T-cell (primary cell): Measurements from ENCODE around the gene SYT7. TPM values are rescaled to one million over a fixed set of nuclear protein-coding genes. Genes with fewer than 3 reads are reported as not detected.

Source experiments
- ATAC-seq, 4 experiments: fragments of 200-7000 bp in 3 of 4; fragments of 150-1000 bp in 1 of 4; cut with Tn5 transposase; replicated peaks in 1 of 4; 1 replicate in 3 of 4; 2 replicates in 1 of 4; pipeline ENCODE4 v1.10.0; 2021; ENCODE audit warnings: moderate library complexity in 3 of 4, mild to moderate bottlenecking in 2 of 4, moderate number of reproducible peaks in 1 of 4
- CTCF ChIA-PET, 2 donors: fragments of 300-600 bp; sonication (Branson Sonifier 250); formaldehyde crosslinking; loops; one replicate each; lab custom pipeline; 2022; ENCODE audit warnings: antibody characterized with exemption in 2 of 2; lab: Charles Lee
- POLR2A ChIA-PET, 2 donors: fragments of 300-600 bp; sonication (Branson Sonifier 250); formaldehyde crosslinking; loops; one replicate each; lab custom pipeline; 2022; ENCODE audit warnings: antibody characterized with exemption in 2 of 2; lab: Charles Lee
- DNase-seq, 35 experiments: peaks; one replicate each; pipeline versions ENCODE4 v3.0.0 to v3.0.0-alpha.2; 2013 to 2023
- H3K27ac ChIP-seq: one replicate; pipeline ENCODE4 v1.5.1; 2013; ENCODE audit warnings: low read length
- H3K27me3 ChIP-seq, 2 experiments: replicated peaks in 1 of 2; 1 replicate in 1 of 2; 2 replicates in 1 of 2; pipeline versions ENCODE4 v1.6.1 to v1.7.0; 2013; ENCODE audit warnings: low read length in 1 of 2, mixed read lengths in 1 of 2; ENCODE audit not compliant: control insufficient read depth in 2 of 2, insufficient read depth in 2 of 2; ENCODE audit errors: extremely low read depth in 1 of 2
- H3K36me3 ChIP-seq, 2 donors: 1 replicate in 1 of 2; 2 replicates in 1 of 2; pipeline versions ENCODE4 v1.6.1 to v1.7.0; 2013; ENCODE audit warnings: low read length in 1 of 2; ENCODE audit not compliant: control insufficient read depth in 2 of 2, insufficient read depth in 1 of 2; ENCODE audit errors: extremely low read depth in 1 of 2
- H3K4me1 ChIP-seq, 2 experiments: 1 replicate in 1 of 2; 2 replicates in 1 of 2; pipeline versions ENCODE4 v1.6.1 to v1.7.0; 2013; ENCODE audit warnings: low read length in 2 of 2, mixed read lengths in 1 of 2; ENCODE audit not compliant: insufficient read depth in 2 of 2, control insufficient read depth in 1 of 2; ENCODE audit errors: extremely low read depth in 1 of 2
- H3K4me3 ChIP-seq, 2 donors: 1 replicate in 1 of 2; 2 replicates in 1 of 2; pipeline versions ENCODE4 v1.5.1 to v1.7.0; 2013; ENCODE audit warnings: mild to moderate bottlenecking in 2 of 2, low read length in 1 of 2, moderate library complexity in 1 of 2; ENCODE audit not compliant: control insufficient read depth in 1 of 2; ENCODE audit errors: extremely low read depth in 1 of 2
- H3K9me3 ChIP-seq: 2 replicates; pipeline ENCODE4 v1.7.0; 2013
- H3K27ac Mint-ChIP-seq, 2 donors: one replicate each; pipeline ENCODE4 v1.8.0; 2020 to 2021; ENCODE audit warnings: mild to moderate bottlenecking in 2 of 2, mixed read lengths in 2 of 2
- H3K27me3 Mint-ChIP-seq, 2 donors: one replicate each; pipeline ENCODE4 v1.8.0; 2021 to 2022; ENCODE audit warnings: mixed read lengths in 2 of 2
- H3K36me3 Mint-ChIP-seq: one replicate; pipeline ENCODE4 v1.8.0; 2021; ENCODE audit warnings: mixed read lengths
- H3K4me1 Mint-ChIP-seq, 3 donors: one replicate each; pipeline ENCODE4 v1.8.0; 2020 to 2022; ENCODE audit warnings: mixed read lengths in 3 of 3, mild to moderate bottlenecking in 1 of 3
- H3K4me3 Mint-ChIP-seq, 3 donors: one replicate each; pipeline ENCODE4 v1.8.0; 2020 to 2022; ENCODE audit warnings: mild to moderate bottlenecking in 3 of 3, mixed read lengths in 3 of 3, moderate library complexity in 3 of 3
- H3K9me3 Mint-ChIP-seq, 3 donors: one replicate each; pipeline ENCODE4 v1.8.0; 2020 to 2022; ENCODE audit warnings: mixed read lengths in 3 of 3
- WGBS: methylation state at CpG from one replicate; pipeline ENCODE4 v1.1.5; 2013; ENCODE audit warnings: missing lambda C conversion rate; ENCODE audit not compliant: insufficient coverage; 5-methylcytosine and 5-hydroxymethylcytosine counted together
- total RNA-seq, 35 experiments: library from RNA in 6 of 35; stranded (reverse) in 6 of 35; fragments of 120-200 nt in 1 of 35; gene quantifications; one replicate each; pipeline versions ENCODE4 v1.2.1 to v1.2.4 and lab custom pipeline; 2013 to 2026

Gene SYT7
- total RNA-seq, 5 donors from 2014 or later (not counting 1 experiment from before 2014, with no cell fraction given) = 0.19 to 0.26 (median 0.20) TPM; not detected in 2

- POLR2A ChIA-PET = no interaction called here
- Mint-ChIP-seq H3K4me3 (no peak overlapping the region), H3K36me3 (no peaks in the 10 kb centered on the region), H3K9me3 (no peaks in the 10 kb centered on the region), H3K27ac (no peak overlapping the region), H3K4me1 (peaks cover 0 to 4% (median 2%) of the 10 kb centered on the region in 3 donors), H3K27me3 (peaks cover 59 to 79% of the 10 kb centered on the region in 2 donors)
- no peak overlapping the region for H3K4me3 ChIP-seq
- H3K27ac ChIP-seq = no peak overlapping the region
- H3K27me3 ChIP-seq = peaks cover 3 to 74% of the 10 kb centered on the region in 2 experiments
- CTCF ChIA-PET = no interaction called here
- H3K9me3 ChIP-seq = no peaks in the 10 kb centered on the region
- H3K4me1 ChIP-seq = no peaks in the 10 kb centered on the region
- DNase-seq (no peak), ATAC-seq (no peak)
- no peaks in the 10 kb centered on the region for H3K36me3 ChIP-seq
- 33% methylated on average over 6 of the region's 6 CpGs for WGBS
Observed at GRCh38 chr11:61560751-61561150, 20.1 kb downstream of the SYT7 start.

- Histone ChIP-seq H3K27me3 (peaks cover 7 to 92% of the 10 kb centered on the region in 2 experiments), H3K36me3 (no peaks in the 10 kb centered on the region), H3K4me1 (peaks cover 0 to 3% of the 10 kb centered on the region in 2 experiments), H3K4me3 (no peak overlapping the region), H3K27ac (no peak overlapping the region), H3K9me3 (no peaks in the 10 kb centered on the region)
- no peak for ATAC-seq
- H3K27ac Mint-ChIP-seq = peak overlapping the region in 1 of 2 donors; percentile 66
- ChIA-PET CTCF (no interaction called here), POLR2A (no interaction called here)
- H3K27me3 Mint-ChIP-seq = peaks cover 55 to 71% of the 10 kb centered on the region in 2 donors
- peaks cover 0 to 17% (median 12%) of the 10 kb centered on the region in 3 donors for H3K4me1 Mint-ChIP-seq
- peak overlapping the region in 1 of 3 donors; percentile 5 for H3K4me3 Mint-ChIP-seq
- 81% methylated on average over 3 of the region's 3 CpGs for WGBS
- H3K36me3 Mint-ChIP-seq = no peaks in the 10 kb centered on the region
- no peaks in the 10 kb centered on the region for H3K9me3 Mint-ChIP-seq
- DNase-seq = no peak
Observed at GRCh38 chr11:61556621-61557020, 24.3 kb downstream of the SYT7 start.

GRCh38 chr11:61555978-61556377 lies 24.9 kb downstream of the SYT7 start:
- Histone ChIP-seq H3K9me3 (no peaks in the 10 kb centered on the region), H3K27me3 (peaks cover 7 to 95% of the 10 kb centered on the region in 2 experiments), H3K4me1 (peaks cover 0 to 3% of the 10 kb centered on the region in 2 experiments), H3K4me3 (no peak overlapping the region), H3K27ac (no peak overlapping the region), H3K36me3 (no peaks in the 10 kb centered on the region)
- WGBS = 53% methylated on average over 9 of the region's 10 CpGs
- H3K4me3 Mint-ChIP-seq = peak overlapping the region in 1 of 3 donors; percentile 5
- H3K36me3 Mint-ChIP-seq = no peaks in the 10 kb centered on the region
- ATAC-seq (no peak), DNase-seq (no peak)
- peaks cover 0 to 17% (median 12%) of the 10 kb centered on the region in 3 donors for H3K4me1 Mint-ChIP-seq
- CTCF ChIA-PET = no interaction called here
- no peak overlapping the region for H3K27ac Mint-ChIP-seq
- H3K9me3 Mint-ChIP-seq = no peaks in the 10 kb centered on the region
- peaks cover 54 to 73% of the 10 kb centered on the region in 2 donors for H3K27me3 Mint-ChIP-seq
- POLR2A ChIA-PET = no interaction called here

GRCh38 chr11:61555051-61555969 lies 25.6 kb downstream of the SYT7 start:
- H3K4me1 ChIP-seq = peaks cover 0 to 3% of the 10 kb centered on the region in 2 experiments
- ATAC-seq (peak in 2 of 4 experiments; percentile 26 to 30), DNase-seq (no peak)
- no peaks in the 10 kb centered on the region for H3K36me3 ChIP-seq
- no peak overlapping the region for H3K4me3 ChIP-seq
- no peaks in the 10 kb centered on the region for H3K9me3 Mint-ChIP-seq
- CTCF ChIA-PET = no interaction called here
- H3K27ac Mint-ChIP-seq = no peak overlapping the region
- no peak overlapping the region for H3K27ac ChIP-seq
- no peaks in the 10 kb centered on the region for H3K36me3 Mint-ChIP-seq
- WGBS = 7% methylated on average over 40 of the region's 57 CpGs
- H3K9me3 ChIP-seq = no peaks in the 10 kb centered on the region
- peaks cover 7 to 95% of the 10 kb centered on the region in 2 experiments for H3K27me3 ChIP-seq
- peaks cover 57 to 68% of the 10 kb centered on the region in 2 donors for H3K27me3 Mint-ChIP-seq
- peaks cover 0 to 17% (median 12%) of the 10 kb centered on the region in 3 donors for H3K4me1 Mint-ChIP-seq
- POLR2A ChIA-PET = no interaction called here
- no peak overlapping the region for H3K4me3 Mint-ChIP-seq

- H3K27ac ChIP-seq = no peak overlapping the region
- H3K9me3 Mint-ChIP-seq = no peaks in the 10 kb centered on the region
- POLR2A ChIA-PET = no interaction called here
- H3K4me3 ChIP-seq = no peak overlapping the region
- no peaks in the 10 kb centered on the region for H3K36me3 Mint-ChIP-seq
- H3K27ac Mint-ChIP-seq = no peak overlapping the region
- CTCF ChIA-PET = no interaction called here
- peaks cover 0 to 3% of the 10 kb centered on the region in 2 experiments for H3K4me1 ChIP-seq
- H3K27me3 ChIP-seq = peaks cover 7 to 93% of the 10 kb centered on the region in 2 experiments
- no peaks in the 10 kb centered on the region for H3K36me3 ChIP-seq
- 38% methylated on average over 9 of the region's 13 CpGs for WGBS
- H3K27me3 Mint-ChIP-seq = peaks cover 59 to 64% of the 10 kb centered on the region in 2 donors
- no peak for ATAC-seq
- H3K4me1 Mint-ChIP-seq = peaks cover 0 to 17% (median 12%) of the 10 kb centered on the region in 3 donors
- H3K9me3 ChIP-seq = no peaks in the 10 kb centered on the region
- DNase-seq = no peak
- no peak overlapping the region for H3K4me3 Mint-ChIP-seq
Observed at GRCh38 chr11:61554172-61554988, 26.5 kb downstream of the SYT7 start.
